ENCODE data around the gene FOXF1. TPM values are rescaled to one million over a fixed set of nuclear protein-coding genes. Genes with fewer than 3 reads are reported as not detected.

FOXF1 gene
- total and polyA plus RNA-seq, 2 of the 13 experiments (the other 11 are each of a cell fraction or from before 2014, with no cell fraction given) = not detected

DNA sequence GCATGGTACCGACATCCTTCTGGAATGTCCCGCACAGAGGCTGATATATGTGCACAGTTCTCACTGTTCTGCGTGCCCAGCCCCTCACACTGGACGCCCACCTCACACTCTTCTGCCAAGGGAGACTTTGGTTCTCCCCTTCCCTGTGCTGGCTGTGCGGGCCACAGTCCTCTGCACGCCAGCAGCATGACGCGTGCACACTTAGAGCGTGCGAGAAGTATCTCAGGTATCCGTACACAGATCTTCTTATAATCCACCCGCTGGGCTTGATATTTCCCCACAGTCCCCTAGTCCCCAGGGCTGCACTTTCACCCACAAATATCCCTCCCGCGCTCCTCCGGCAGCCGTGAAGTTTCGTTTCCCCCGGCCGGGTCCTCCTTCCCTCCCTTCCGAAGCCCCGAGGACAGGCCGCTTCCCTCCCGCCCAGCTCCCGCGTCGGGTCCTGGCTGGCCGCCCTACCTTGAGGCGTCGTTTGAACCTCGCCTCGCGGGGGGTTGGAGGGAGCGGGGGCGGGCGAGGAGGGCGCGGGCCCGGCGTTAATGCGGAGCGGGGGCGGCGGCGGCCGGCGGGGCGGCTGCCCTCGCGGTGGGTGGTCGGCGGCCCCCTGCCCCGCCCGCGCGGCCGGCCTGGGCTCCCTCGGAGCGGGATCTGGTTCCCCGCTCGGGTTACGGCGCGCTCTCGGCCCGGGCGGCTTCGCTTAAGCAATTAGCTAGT lies 5.0 kb upstream of the FOXF1 start:
- Histone ChIP-seq H3K27me3 (ENCODE audit: control insufficient read depth in 1 of 2, insufficient read depth in 2 of 2, low read length in 2 of 2) (peaks cover 33 to 95% of the 10 kb centered on the region in 2 experiments), H3K9ac (ENCODE audit: insufficient read depth, low read depth, low read length) (no peak overlapping the region), H3K79me2 (ENCODE audit: insufficient read depth, low read length) (no peaks in the 10 kb centered on the region), H4K20me1 (ENCODE audit: insufficient read depth, low read length) (no peaks in the 10 kb centered on the region; the same call in 1 of the 2 replicates), H3K27ac (ENCODE audit: extremely low read length, insufficient read depth, low read length) (no peak overlapping the region), H3K36me3 (replicated peaks in 1 of 2; ENCODE audit: control insufficient read depth in 1 of 2, insufficient read depth in 2 of 2, low read length in 2 of 2) (no peaks in the 10 kb centered on the region), H2AFZ (ENCODE audit: low read length) (no peak overlapping the region), H3K4me2 (ENCODE audit: low read depth, low read length) (no peak overlapping the region), H3K4me1 (ENCODE audit: insufficient read depth, low read length) (peaks cover 9% of the 10 kb centered on the region; the same call in 1 of the 2 replicates), H3K4me3 (replicated peaks in 1 of 3; ENCODE audit: insufficient read depth in 1 of 3, low read depth in 2 of 3, low read length in 3 of 3) (no peak overlapping the region), H3K9me3 (ENCODE audit: low read length) (no peaks in the 10 kb centered on the region)
- BruUV-seq (replicated peaks) = no TSS peak
- TF ChIP-seq, protein P1, sequence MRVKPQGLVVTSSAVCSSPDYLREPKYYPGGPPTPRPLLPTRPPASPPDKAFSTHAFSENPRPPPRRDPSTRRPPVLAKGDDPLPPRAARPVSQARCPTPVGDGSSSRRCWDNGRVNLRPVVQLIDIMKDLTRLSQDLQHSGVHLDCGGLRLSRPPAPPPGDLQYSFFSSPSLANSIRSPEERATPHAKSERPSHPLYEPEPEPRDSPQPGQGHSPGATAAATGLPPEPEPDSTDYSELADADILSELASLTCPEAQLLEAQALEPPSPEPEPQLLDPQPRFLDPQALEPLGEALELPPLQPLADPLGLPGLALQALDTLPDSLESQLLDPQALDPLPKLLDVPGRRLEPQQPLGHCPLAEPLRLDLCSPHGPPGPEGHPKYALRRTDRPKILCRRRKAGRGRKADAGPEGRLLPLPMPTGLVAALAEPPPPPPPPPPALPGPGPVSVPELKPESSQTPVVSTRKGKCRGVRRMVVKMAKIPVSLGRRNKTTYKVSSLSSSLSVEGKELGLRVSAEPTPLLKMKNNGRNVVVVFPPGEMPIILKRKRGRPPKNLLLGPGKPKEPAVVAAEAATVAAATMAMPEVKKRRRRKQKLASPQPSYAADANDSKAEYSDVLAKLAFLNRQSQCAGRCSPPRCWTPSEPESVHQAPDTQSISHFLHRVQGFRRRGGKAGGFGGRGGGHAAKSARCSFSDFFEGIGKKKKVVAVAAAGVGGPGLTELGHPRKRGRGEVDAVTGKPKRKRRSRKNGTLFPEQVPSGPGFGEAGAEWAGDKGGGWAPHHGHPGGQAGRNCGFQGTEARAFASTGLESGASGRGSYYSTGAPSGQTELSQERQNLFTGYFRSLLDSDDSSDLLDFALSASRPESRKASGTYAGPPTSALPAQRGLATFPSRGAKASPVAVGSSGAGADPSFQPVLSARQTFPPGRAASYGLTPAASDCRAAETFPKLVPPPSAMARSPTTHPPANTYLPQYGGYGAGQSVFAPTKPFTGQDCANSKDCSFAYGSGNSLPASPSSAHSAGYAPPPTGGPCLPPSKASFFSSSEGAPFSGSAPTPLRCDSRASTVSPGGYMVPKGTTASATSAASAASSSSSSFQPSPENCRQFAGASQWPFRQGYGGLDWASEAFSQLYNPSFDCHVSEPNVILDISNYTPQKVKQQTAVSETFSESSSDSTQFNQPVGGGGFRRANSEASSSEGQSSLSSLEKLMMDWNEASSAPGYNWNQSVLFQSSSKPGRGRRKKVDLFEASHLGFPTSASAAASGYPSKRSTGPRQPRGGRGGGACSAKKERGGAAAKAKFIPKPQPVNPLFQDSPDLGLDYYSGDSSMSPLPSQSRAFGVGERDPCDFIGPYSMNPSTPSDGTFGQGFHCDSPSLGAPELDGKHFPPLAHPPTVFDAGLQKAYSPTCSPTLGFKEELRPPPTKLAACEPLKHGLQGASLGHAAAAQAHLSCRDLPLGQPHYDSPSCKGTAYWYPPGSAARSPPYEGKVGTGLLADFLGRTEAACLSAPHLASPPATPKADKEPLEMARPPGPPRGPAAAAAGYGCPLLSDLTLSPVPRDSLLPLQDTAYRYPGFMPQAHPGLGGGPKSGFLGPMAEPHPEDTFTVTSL (CRISPR knock-in tag; IDR thresholded peaks at IDR 0.05; ENCODE audit: borderline replicate concordance) = no peak
- peak; percentile 44; the same call in 1 of the 2 replicates for TF ChIP-seq MTF2 (CRISPR knock-in tag; IDR thresholded peaks at IDR 0.05; ENCODE audit: borderline replicate concordance)
- peak; percentile 99 for TF ChIP-seq EZH2 (conservative IDR thresholded peaks at IDR 0.05; ENCODE audit: low read depth, low read length)
- POLR2A ChIA-PET = no interaction called here
- ATAC-seq (no peak; the same call in 2 of the 3 replicates), DNase-seq (ENCODE audit: low spot score) (no peak), FAIRE-seq (no peak)
- intact Hi-C loops (cut with micrococcal nuclease; ENCODE audit: unreplicated experiment) (no loop called here), in situ Hi-C loops (cut with HindIII; ENCODE audit: extremely low pct_ligation_motif_present, low pct_unique_long_range_greater_than_20kb) (loop anchor here (25.0 kb wide), 1 partner anchor 693 kb away; no protein-coding TSS in a partner anchor)
- WGBS (ENCODE audit: low lambda C conversion rate) = 5% methylated on average over 59 of the region's 67 CpGs
- CTCF ChIA-PET (ENCODE audit: low intra/inter-chr PET ratio, low total read pairs) = no interaction called here

All from HepG2 (cell line).